Liver (tissue), 3 donors: Measurements from ENCODE around the gene CTSE.

Experiments
- RAD21 ChIP-seq, 2 donors: IDR thresholded peaks; 2 replicates each; pipeline ENCODE4 v1.6.1; 2016; ENCODE audit warnings: antibody characterized with exemption in 2 of 2, mild to moderate bottlenecking in 2 of 2
- YY1 ChIP-seq: IDR thresholded peaks from 2 replicates; pipeline ENCODE4 v1.6.1; 2016; ENCODE audit warnings: antibody characterized with exemption, mild to moderate bottlenecking
- ZBTB33 ChIP-seq: IDR thresholded peaks from 2 replicates; pipeline ENCODE4 v1.6.1; 2016; ENCODE audit warnings: antibody characterized with exemption
- TF ChIP-seq, protein P1 (sequence below): fragments of 150-350 bp; IDR thresholded peaks from 2 replicates; pipeline ENCODE4 v1.5.1; 2017; ENCODE audit warnings: improper control_type of control experiment, low read depth, low read length; ENCODE audit not compliant: missing input control
- TF ChIP-seq, protein P2 (sequence below): IDR thresholded peaks from 2 replicates; pipeline ENCODE4 v1.6.1; 2016; ENCODE audit warnings: antibody characterized with exemption, mild to moderate bottlenecking
- donor health status: healthy.
- donor health status: healthy.

DNA sequence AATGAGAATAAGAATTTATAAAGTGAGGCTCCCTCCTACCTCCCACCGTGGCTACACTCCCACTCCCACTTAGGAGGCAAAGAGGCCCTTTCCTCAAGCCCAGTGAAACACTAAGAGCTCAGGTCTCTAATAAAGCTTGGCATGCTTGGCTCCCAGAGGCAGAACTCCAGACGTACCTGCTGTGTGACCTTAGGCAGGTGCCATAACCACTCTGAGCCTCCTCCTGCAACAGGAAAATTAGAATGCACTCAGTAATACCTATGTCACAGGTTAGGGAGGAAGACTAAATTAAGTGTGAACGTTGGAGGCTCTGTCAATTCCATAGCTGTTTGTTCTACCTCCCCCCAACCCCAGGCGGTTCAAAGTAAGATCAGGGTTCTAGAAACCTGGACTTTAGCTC is 63.9 kb downstream of the CTSE start:
- TF ChIP-seq ZBTB33 = no peak
- TF ChIP-seq, protein P1, sequence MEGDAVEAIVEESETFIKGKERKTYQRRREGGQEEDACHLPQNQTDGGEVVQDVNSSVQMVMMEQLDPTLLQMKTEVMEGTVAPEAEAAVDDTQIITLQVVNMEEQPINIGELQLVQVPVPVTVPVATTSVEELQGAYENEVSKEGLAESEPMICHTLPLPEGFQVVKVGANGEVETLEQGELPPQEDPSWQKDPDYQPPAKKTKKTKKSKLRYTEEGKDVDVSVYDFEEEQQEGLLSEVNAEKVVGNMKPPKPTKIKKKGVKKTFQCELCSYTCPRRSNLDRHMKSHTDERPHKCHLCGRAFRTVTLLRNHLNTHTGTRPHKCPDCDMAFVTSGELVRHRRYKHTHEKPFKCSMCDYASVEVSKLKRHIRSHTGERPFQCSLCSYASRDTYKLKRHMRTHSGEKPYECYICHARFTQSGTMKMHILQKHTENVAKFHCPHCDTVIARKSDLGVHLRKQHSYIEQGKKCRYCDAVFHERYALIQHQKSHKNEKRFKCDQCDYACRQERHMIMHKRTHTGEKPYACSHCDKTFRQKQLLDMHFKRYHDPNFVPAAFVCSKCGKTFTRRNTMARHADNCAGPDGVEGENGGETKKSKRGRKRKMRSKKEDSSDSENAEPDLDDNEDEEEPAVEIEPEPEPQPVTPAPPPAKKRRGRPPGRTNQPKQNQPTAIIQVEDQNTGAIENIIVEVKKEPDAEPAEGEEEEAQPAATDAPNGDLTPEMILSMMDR = no peak
- no peak for TF ChIP-seq RAD21 (IDR thresholded peaks at IDR 0.05)
- TF ChIP-seq, protein P2, sequence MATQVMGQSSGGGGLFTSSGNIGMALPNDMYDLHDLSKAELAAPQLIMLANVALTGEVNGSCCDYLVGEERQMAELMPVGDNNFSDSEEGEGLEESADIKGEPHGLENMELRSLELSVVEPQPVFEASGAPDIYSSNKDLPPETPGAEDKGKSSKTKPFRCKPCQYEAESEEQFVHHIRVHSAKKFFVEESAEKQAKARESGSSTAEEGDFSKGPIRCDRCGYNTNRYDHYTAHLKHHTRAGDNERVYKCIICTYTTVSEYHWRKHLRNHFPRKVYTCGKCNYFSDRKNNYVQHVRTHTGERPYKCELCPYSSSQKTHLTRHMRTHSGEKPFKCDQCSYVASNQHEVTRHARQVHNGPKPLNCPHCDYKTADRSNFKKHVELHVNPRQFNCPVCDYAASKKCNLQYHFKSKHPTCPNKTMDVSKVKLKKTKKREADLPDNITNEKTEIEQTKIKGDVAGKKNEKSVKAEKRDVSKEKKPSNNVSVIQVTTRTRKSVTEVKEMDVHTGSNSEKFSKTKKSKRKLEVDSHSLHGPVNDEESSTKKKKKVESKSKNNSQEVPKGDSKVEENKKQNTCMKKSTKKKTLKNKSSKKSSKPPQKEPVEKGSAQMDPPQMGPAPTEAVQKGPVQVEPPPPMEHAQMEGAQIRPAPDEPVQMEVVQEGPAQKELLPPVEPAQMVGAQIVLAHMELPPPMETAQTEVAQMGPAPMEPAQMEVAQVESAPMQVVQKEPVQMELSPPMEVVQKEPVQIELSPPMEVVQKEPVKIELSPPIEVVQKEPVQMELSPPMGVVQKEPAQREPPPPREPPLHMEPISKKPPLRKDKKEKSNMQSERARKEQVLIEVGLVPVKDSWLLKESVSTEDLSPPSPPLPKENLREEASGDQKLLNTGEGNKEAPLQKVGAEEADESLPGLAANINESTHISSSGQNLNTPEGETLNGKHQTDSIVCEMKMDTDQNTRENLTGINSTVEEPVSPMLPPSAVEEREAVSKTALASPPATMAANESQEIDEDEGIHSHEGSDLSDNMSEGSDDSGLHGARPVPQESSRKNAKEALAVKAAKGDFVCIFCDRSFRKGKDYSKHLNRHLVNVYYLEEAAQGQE = no peak
- TF ChIP-seq YY1 = no peak
